PC-3 (cell line): ENCODE measurements around the gene NPNT. TPM values are rescaled to one million over a fixed set of nuclear protein-coding genes. Genes with fewer than 3 reads are reported as not detected.

Experiments used
- ATAC-seq: fragments of 200-7000 bp; cut with Tn5 transposase; 2 replicates; pipeline ENCODE4 v1.9.1; 2020; ENCODE audit warnings: mild to moderate bottlenecking, moderate library complexity
- BruUV-seq: library from RNA; stranded (reverse); fragments of 400-500 nt; replicated peaks from 2 replicates; lab custom pipeline; 2021; lab: Mats Ljungman, UMichigan
- CTCF ChIA-PET: fragments of 300-600 bp; sonication (Branson Sonifier 250); formaldehyde crosslinking; loops from one replicate; lab custom pipeline; 2022; ENCODE audit warnings: antibody characterized with exemption; lab: Charles Lee
- POLR2A ChIA-PET: fragments of 300-600 bp; sonication (Branson Sonifier 250); formaldehyde crosslinking; loops from one replicate; lab custom pipeline; 2022; ENCODE audit warnings: antibody characterized with exemption; ENCODE audit not compliant: unreplicated experiment; lab: Charles Lee
- DNase-seq: peaks from one replicate; pipeline ENCODE4 v3.0.0-alpha.2; 2015
- H2AFZ ChIP-seq: fragments of 300-600 bp; sonication (generic); 2 replicates; pipeline ENCODE4 v1.6.0; 2016; ENCODE audit warnings: antibody characterized with exemption, low read length
- H3F3A ChIP-seq: fragments of 300-600 bp; sonication (generic); one replicate; pipeline ENCODE4 v1.6.0; 2017; ENCODE audit warnings: antibody characterized with exemption, low read length, control low read depth, mild to moderate bottlenecking; ENCODE audit not compliant: unreplicated experiment
- H3K27ac ChIP-seq: fragments of 300-600 bp; sonication (generic); 2 replicates; pipeline ENCODE4 v1.5.1; 2016; ENCODE audit warnings: mild to moderate bottlenecking, low read length
- H3K27me3 ChIP-seq: fragments of 300-600 bp; sonication (generic); 2 replicates; pipeline ENCODE4 v1.6.1; 2016; ENCODE audit warnings: low read length, mixed read lengths
- H3K36me3 ChIP-seq: fragments of 300-600 bp; sonication (generic); 2 replicates; pipeline ENCODE4 v1.6.1; 2016; ENCODE audit warnings: low read depth, mixed run types, low read length, mixed read lengths
- H3K4me1 ChIP-seq: fragments of 300-600 bp; sonication (generic); 2 replicates; pipeline ENCODE4 v1.5.1; 2016; ENCODE audit warnings: low read length; ENCODE audit not compliant: insufficient read depth
- H3K4me2 ChIP-seq: fragments of 300-600 bp; sonication (generic); 2 replicates; pipeline ENCODE4 v1.6.0; 2016; ENCODE audit warnings: low read length
- H3K4me3 ChIP-seq: fragments of 300-600 bp; sonication (generic); 2 replicates; pipeline ENCODE4 v1.5.1; 2016; ENCODE audit warnings: mild to moderate bottlenecking, low read length, mixed read lengths
- H3K79me2 ChIP-seq: fragments of 300-600 bp; sonication (generic); 2 replicates; pipeline ENCODE4 v1.6.1; 2017; ENCODE audit warnings: low read length, mixed read lengths
- H3K9ac ChIP-seq: fragments of 300-600 bp; sonication (generic); 2 replicates; pipeline ENCODE4 v1.6.0; 2016; ENCODE audit warnings: mild to moderate bottlenecking, low read length
- H3K9me2 ChIP-seq: fragments of 300-600 bp; sonication (generic); replicated peaks from 2 replicates; pipeline ENCODE4 v1.6.1; 2016; ENCODE audit warnings: mixed run types, low read length, mixed read lengths
- H3K9me3 ChIP-seq: fragments of 300-600 bp; sonication (generic); 2 replicates; pipeline ENCODE4 v1.6.1; 2016; ENCODE audit warnings: low read length, mixed read lengths
- H4K20me1 ChIP-seq: fragments of 300-600 bp; sonication (generic); 2 replicates; pipeline ENCODE4 v1.6.1; 2016; ENCODE audit warnings: low read length, mixed read lengths
- EZH2 ChIP-seq: fragments of 300-600 bp; sonication (generic); IDR thresholded peaks from one replicate; pipeline ENCODE4 v1.6.1; 2017; ENCODE audit warnings: antibody characterized with exemption, mild to moderate bottlenecking, low read length; ENCODE audit not compliant: unreplicated experiment
- EZH2phosphoT487 ChIP-seq: fragments of 300-600 bp; sonication (generic); IDR thresholded peaks from 2 replicates; pipeline ENCODE4 v1.6.1; 2018; ENCODE audit warnings: mild to moderate bottlenecking, antibody characterized with exemption, low read length, borderline replicate concordance
- intact Hi-C: fragments of 100-400 bp; cut with micrococcal nuclease; formaldehyde crosslinking; loops from 2 replicates; pipeline ENCODE4 v1.9.0; 2023
- total RNA-seq: library from RNA; depleted of rRNA; stranded (reverse); fragments of >200 nt; gene quantifications from 2 replicates; pipeline ENCODE4 v1.2.3, GENCODE V29; 2014
- TF ChIP-seq, protein P1 (sequence below): fragments of 300-600 bp; sonication (generic); conservative IDR thresholded peaks from 2 replicates; pipeline ENCODE4 v1.5.1; 2017; ENCODE audit warnings: antibody characterized with exemption, low read depth, mild to moderate bottlenecking, low read length

Gene NPNT
- total RNA-seq, 1 experiment from 2014 or later = 29.7 TPM

DNA sequence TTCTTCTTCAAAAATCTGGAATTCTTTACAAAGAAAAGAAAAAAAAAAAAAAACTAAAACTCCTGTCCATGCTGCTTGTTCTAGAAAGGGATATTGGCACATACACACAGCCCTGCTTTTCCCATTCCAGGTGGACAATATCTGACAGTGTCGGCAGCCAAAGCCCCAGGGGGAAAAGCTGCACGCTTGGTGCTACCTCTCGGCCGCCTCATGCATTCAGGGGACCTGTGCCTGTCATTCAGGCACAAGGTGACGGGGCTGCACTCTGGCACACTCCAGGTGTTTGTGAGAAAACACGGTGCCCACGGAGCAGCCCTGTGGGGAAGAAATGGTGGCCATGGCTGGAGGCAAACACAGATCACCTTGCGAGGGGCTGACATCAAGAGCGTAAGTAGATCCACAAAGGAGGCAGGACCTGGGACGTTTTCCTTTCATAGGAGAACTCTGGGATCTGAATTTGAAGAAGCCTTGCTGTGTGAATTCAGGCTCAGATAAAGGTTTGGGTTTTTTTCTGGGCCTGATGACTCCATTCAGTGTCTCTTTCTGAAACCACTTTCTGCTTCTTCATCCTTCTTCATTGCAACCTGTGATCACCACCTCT, 71.9 kb downstream of the NPNT start:
- no peaks in the 10 kb centered on the region for H3K9me2 ChIP-seq
- POLR2A ChIA-PET = no interaction called here
- BruUV-seq = no TSS peak

DNA sequence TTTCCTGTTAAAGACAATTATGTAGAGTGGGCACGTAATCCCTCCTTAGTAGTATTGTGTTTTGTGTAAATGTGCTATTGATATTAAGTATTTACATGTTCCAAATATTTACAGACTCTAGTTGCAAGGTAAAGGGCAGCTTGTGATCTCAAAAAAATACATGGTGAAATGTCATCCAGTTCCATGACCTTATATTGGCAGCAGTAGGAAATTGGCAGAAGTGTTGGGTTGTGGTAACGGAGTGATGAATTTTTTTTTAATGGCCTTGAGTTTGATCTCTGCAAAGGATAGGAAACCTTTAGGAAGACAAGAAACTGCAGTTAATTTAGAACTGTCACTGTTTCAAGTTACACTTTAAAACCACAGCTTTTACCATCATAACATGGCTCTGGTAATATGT, 74.3 kb downstream of the NPNT start:
- no TSS peak for BruUV-seq
- ChIA-PET CTCF (no interaction called here), POLR2A (no interaction called here)
- Histone ChIP-seq H3K4me3 (no peak overlapping the region), H3K9ac (no peak overlapping the region), H3K36me3 (no peaks in the 10 kb centered on the region), H2AFZ (no peak overlapping the region), H3K9me2 (no peaks in the 10 kb centered on the region), H3K4me2 (no peak overlapping the region), H3K9me3 (no peaks in the 10 kb centered on the region), H3K27ac (no peak overlapping the region), H4K20me1 (no peaks in the 10 kb centered on the region), H3K79me2 (no peaks in the 10 kb centered on the region), H3F3A (peaks cover 6% of the 10 kb centered on the region), H3K27me3 (no peaks in the 10 kb centered on the region), H3K4me1 (peaks cover 23% of the 10 kb centered on the region)
- ATAC-seq = no peak
- DNase-seq = no peak
- no peak for TF ChIP-seq EZH2phosphoT487
- intact Hi-C loops = no loop called here

More for the DNA sequence above, 71.9 kb downstream of the NPNT start:
- CTCF ChIA-PET = no interaction called here
- no peaks in the 10 kb centered on the region for H4K20me1 ChIP-seq
- no peak for ATAC-seq
- no peaks in the 10 kb centered on the region for H3K27me3 ChIP-seq
- TF ChIP-seq, protein P1, sequence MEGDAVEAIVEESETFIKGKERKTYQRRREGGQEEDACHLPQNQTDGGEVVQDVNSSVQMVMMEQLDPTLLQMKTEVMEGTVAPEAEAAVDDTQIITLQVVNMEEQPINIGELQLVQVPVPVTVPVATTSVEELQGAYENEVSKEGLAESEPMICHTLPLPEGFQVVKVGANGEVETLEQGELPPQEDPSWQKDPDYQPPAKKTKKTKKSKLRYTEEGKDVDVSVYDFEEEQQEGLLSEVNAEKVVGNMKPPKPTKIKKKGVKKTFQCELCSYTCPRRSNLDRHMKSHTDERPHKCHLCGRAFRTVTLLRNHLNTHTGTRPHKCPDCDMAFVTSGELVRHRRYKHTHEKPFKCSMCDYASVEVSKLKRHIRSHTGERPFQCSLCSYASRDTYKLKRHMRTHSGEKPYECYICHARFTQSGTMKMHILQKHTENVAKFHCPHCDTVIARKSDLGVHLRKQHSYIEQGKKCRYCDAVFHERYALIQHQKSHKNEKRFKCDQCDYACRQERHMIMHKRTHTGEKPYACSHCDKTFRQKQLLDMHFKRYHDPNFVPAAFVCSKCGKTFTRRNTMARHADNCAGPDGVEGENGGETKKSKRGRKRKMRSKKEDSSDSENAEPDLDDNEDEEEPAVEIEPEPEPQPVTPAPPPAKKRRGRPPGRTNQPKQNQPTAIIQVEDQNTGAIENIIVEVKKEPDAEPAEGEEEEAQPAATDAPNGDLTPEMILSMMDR = no peak
- no peak for TF ChIP-seq EZH2
- no peak for TF ChIP-seq EZH2phosphoT487
- peaks cover 37% of the 10 kb centered on the region for H3K4me1 ChIP-seq
- H3K4me3 ChIP-seq = no peak overlapping the region
- intact Hi-C loops = no loop called here
- no peaks in the 10 kb centered on the region for H3K9me3 ChIP-seq
- H3K4me2 ChIP-seq = no peak overlapping the region
- no peak for DNase-seq
- no peak overlapping the region for H2AFZ ChIP-seq
- peaks cover 6% of the 10 kb centered on the region for H3F3A ChIP-seq
- H3K36me3 ChIP-seq = no peaks in the 10 kb centered on the region
- H3K27ac ChIP-seq = no peak overlapping the region
- H3K79me2 ChIP-seq = no peaks in the 10 kb centered on the region
- no peak overlapping the region for H3K9ac ChIP-seq

DNA sequence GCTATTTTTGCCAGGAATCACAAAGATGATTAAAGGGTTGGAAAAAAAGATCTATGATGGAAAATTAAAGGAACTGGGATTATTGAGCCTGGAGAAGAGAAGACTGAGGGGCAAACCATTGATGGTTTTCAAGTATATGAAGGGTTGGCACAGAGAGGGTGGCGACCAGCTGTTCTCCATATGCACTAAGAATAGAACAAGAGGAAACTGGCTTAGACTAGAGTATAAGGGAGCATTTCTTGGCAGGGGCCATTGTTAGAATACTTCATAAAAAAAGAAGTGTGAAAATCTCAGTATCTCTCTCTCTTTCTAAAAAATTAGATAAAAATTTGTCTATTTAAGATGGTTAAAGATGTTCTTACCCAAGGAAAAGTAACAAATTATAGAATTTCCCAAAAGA, 75.1 kb downstream of the NPNT start:
- no peak overlapping the region for H2AFZ ChIP-seq
- no peaks in the 10 kb centered on the region for H4K20me1 ChIP-seq
- H3K27me3 ChIP-seq = no peaks in the 10 kb centered on the region
- H3K9me3 ChIP-seq = no peaks in the 10 kb centered on the region
- CTCF ChIA-PET = no interaction called here
- H3K27ac ChIP-seq = no peak overlapping the region
- peaks cover 15% of the 10 kb centered on the region for H3K4me1 ChIP-seq
- TF ChIP-seq, protein P1 = no peak
- TF ChIP-seq EZH2 (no peak), EZH2phosphoT487 (no peak)
- DNase-seq (no peak), ATAC-seq (no peak)
- H3K4me2 ChIP-seq = no peak overlapping the region
- no TSS peak for BruUV-seq
- no peak overlapping the region for H3K9ac ChIP-seq
- no peaks in the 10 kb centered on the region for H3K79me2 ChIP-seq
- intact Hi-C loops = no loop called here
- peaks cover 6% of the 10 kb centered on the region for H3F3A ChIP-seq
- no peaks in the 10 kb centered on the region for H3K36me3 ChIP-seq
- POLR2A ChIA-PET = no interaction called here
- no peak overlapping the region for H3K4me3 ChIP-seq
- H3K9me2 ChIP-seq = no peaks in the 10 kb centered on the region
